K562 (cell line): ENCODE data around the gene ERF. TPM values are rescaled to one million over a fixed set of nuclear protein-coding genes. Genes with fewer than 3 reads are reported as not detected.

Experiments
- ARID1B ChIP-seq: fragments of 450-650 bp; IDR thresholded peaks from 2 replicates; pipeline ENCODE4 v1.6.1; 2016; ENCODE audit warnings: antibody characterized with exemption, mild to moderate bottlenecking, inconsistent platforms
- ARID2 ChIP-seq: fragments of 450-650 bp; IDR thresholded peaks from 2 replicates; pipeline ENCODE4 v1.6.1; 2017; ENCODE audit warnings: antibody characterized with exemption, mild to moderate bottlenecking
- BMI1 ChIP-seq: fragments of 150-350 bp; IDR thresholded peaks from 2 replicates; pipeline ENCODE4 v1.6.1; 2014; ENCODE audit warnings: low read length
- CBX3 ChIP-seq, 2 experiments: IDR thresholded peaks; 1 replicate in 1 of 2; 2 replicates in 1 of 2; pipeline ENCODE4 v1.6.1; 2012; ENCODE audit warnings: inconsistent platforms in 2 of 2, low read length in 2 of 2, borderline replicate concordance in 1 of 2, control low read depth in 1 of 2
- EGR1 ChIP-seq: fragments of 450-650 bp; conservative IDR thresholded peaks from 2 replicates; pipeline ENCODE4 v1.6.1; 2017; ENCODE audit warnings: mild to moderate bottlenecking
- EHMT2 ChIP-seq: fragments of 450-650 bp; IDR thresholded peaks from 2 replicates; pipeline ENCODE4 v1.6.1; 2018; ENCODE audit warnings: antibody characterized with exemption
- GABPB1 ChIP-seq: sonication (generic); formaldehyde crosslinking; IDR thresholded peaks from 2 replicates; pipeline ENCODE4 v1.8.0; 2022; ENCODE audit warnings: mild to moderate bottlenecking, missing genetic modification reagents
- GTF2E2 ChIP-seq: fragments of 200-800 bp; sonication (Bioruptor generic); IDR thresholded peaks from 2 replicates; pipeline ENCODE4 v1.6.1; 2016; ENCODE audit warnings: missing genetic modification characterization, missing compliant biosample characterization
- MAZ ChIP-seq, 2 experiments: fragments of 450-650 bp in 1 of 2; sonication (generic) in 1 of 2; formaldehyde crosslinking; IDR thresholded peaks in 1 of 2; conservative IDR thresholded peaks in 1 of 2; 2 replicates each; pipeline versions ENCODE4 v1.4.0 to v1.5.0; 2020; ENCODE audit warnings: mild to moderate bottlenecking in 1 of 2, missing genetic modification reagents in 1 of 2
- MEIS2 ChIP-seq: fragments of 450-650 bp; IDR thresholded peaks from 2 replicates; pipeline ENCODE4 v1.6.1; 2014; ENCODE audit warnings: mild to moderate bottlenecking; ENCODE audit not compliant: partially characterized antibody
- NR2C2 ChIP-seq, 2 experiments: fragments of 200-800 bp in 1 of 2; sonication (Bioruptor generic) in 1 of 2; sonication (generic) in 1 of 2; formaldehyde crosslinking in 1 of 2; IDR thresholded peaks; 2 replicates each; pipeline versions ENCODE4 v1.6.1 to v1.8.0; 2016 to 2022; ENCODE audit warnings: mild to moderate bottlenecking in 1 of 2, missing compliant biosample characterization in 1 of 2, missing genetic modification characterization in 1 of 2, missing genetic modification reagents in 1 of 2
- PHF8 ChIP-seq: fragments of 200-600 bp; sonication (generic); IDR thresholded peaks from 2 replicates; pipeline ENCODE4 v1.6.1; 2012; ENCODE audit warnings: mixed run types, mild to moderate bottlenecking, inconsistent platforms, low read length, moderate library complexity, borderline replicate concordance
- RNF2 ChIP-seq: sonication (generic); IDR thresholded peaks from 2 replicates; pipeline ENCODE4 v1.6.1; 2016
- SAFB ChIP-seq: fragments of 200-400 bp; formaldehyde crosslinking; IDR thresholded peaks from 2 replicates; pipeline ENCODE4 v1.6.1; 2017; ENCODE audit warnings: low read depth, low read length, borderline replicate concordance
- SMARCE1 ChIP-seq: fragments of 450-650 bp; IDR thresholded peaks from 2 replicates; pipeline ENCODE4 v1.7.1; 2016; ENCODE audit warnings: mild to moderate bottlenecking
- SP1 ChIP-seq: sonication (generic); formaldehyde crosslinking; IDR thresholded peaks from 2 replicates; pipeline ENCODE4 v1.8.1; 2022; ENCODE audit warnings: mild to moderate bottlenecking, missing genetic modification reagents
- TRIM24 ChIP-seq, 2 experiments: fragments of 450-650 bp; IDR thresholded peaks; 2 replicates each; pipeline ENCODE4 v1.6.1; 2016
- ZBTB33 ChIP-seq: sonication (generic); formaldehyde crosslinking; IDR thresholded peaks from 2 replicates; pipeline ENCODE4 v1.8.1; 2023; ENCODE audit warnings: mild to moderate bottlenecking, missing genetic modification reagents
- polyA plus RNA-seq, 8 experiments: library from polyadenylated mRNA; depleted of rRNA in 4 of 8; stranded (reverse) in 5 of 8; unstranded in 3 of 8; fragments of >200 nt; fragmentation: Nextera tagmentation in 2 of 8; fragmentation: Illumina TruSeq in 1 of 8; extraction: Ambion mirVana in 2 of 8; extraction: Trizol in 1 of 8; gene quantifications; 2 replicates each; pipeline versions ENCODE4 v1.2.1 to v1.2.3, GENCODE V29; 2011 to 2014; ENCODE audit warnings: inconsistent platforms in 1 of 8, missing spikeins in 1 of 8
- total RNA-seq, 7 experiments: library from RNA; depleted of rRNA in 6 of 7; stranded (reverse); fragments of >200 nt in 6 of 7; fragmentation: Illumina TruSeq in 2 of 7; extraction: Trizol in 2 of 7; gene quantifications; 2 replicates each; pipeline versions ENCODE4 v1.2.1 to v1.2.3, GENCODE V29; 2011 to 2021; ENCODE audit warnings: low replicate concordance in 1 of 7
- TF ChIP-seq, protein P1 (sequence below): fragments of 450-650 bp; IDR thresholded peaks from 2 replicates; pipeline ENCODE4 v1.6.1; 2016; ENCODE audit warnings: mild to moderate bottlenecking
- TF ChIP-seq, protein P2 (sequence below), 2 experiments: IDR thresholded peaks in 1 of 2; conservative IDR thresholded peaks in 1 of 2; 2 replicates each; pipeline ENCODE4 v1.6.1; 2016; ENCODE audit warnings: low read depth in 2 of 2, mild to moderate bottlenecking in 1 of 2, missing compliant biosample characterization in 1 of 2, missing genetic modification characterization in 1 of 2, moderate library complexity in 1 of 2

The ERF gene
- total and polyA plus RNA-seq, 9 of the 15 experiments (the other 6 are each of a cell fraction or from before 2014, with no cell fraction given), result 0.03 to 75.4 (median 27.0) TPM

- TF ChIP-seq, protein P1, sequence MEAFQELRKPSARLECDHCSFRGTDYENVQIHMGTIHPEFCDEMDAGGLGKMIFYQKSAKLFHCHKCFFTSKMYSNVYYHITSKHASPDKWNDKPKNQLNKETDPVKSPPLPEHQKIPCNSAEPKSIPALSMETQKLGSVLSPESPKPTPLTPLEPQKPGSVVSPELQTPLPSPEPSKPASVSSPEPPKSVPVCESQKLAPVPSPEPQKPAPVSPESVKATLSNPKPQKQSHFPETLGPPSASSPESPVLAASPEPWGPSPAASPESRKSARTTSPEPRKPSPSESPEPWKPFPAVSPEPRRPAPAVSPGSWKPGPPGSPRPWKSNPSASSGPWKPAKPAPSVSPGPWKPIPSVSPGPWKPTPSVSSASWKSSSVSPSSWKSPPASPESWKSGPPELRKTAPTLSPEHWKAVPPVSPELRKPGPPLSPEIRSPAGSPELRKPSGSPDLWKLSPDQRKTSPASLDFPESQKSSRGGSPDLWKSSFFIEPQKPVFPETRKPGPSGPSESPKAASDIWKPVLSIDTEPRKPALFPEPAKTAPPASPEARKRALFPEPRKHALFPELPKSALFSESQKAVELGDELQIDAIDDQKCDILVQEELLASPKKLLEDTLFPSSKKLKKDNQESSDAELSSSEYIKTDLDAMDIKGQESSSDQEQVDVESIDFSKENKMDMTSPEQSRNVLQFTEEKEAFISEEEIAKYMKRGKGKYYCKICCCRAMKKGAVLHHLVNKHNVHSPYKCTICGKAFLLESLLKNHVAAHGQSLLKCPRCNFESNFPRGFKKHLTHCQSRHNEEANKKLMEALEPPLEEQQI, result no peak
- TF ChIP-seq BMI1, result no peak
- no peak for TF ChIP-seq CBX3 (IDR thresholded peaks at IDR 0.05; ENCODE audit: borderline replicate concordance in 1 of 2, low read length in 2 of 2)
- no peak for TF ChIP-seq ZBTB33
- TF ChIP-seq, protein P2, sequence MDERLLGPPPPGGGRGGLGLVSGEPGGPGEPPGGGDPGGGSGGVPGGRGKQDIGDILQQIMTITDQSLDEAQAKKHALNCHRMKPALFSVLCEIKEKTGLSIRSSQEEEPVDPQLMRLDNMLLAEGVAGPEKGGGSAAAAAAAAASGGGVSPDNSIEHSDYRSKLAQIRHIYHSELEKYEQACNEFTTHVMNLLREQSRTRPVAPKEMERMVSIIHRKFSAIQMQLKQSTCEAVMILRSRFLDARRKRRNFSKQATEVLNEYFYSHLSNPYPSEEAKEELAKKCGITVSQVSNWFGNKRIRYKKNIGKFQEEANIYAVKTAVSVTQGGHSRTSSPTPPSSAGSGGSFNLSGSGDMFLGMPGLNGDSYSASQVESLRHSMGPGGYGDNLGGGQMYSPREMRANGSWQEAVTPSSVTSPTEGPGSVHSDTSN (CRISPR knock-in tag; IDR thresholded peaks at IDR 0.05; ENCODE audit: low read depth), result no peak
- TF ChIP-seq, protein P2 (tag; conservative IDR thresholded peaks at IDR 0.05; ENCODE audit: low read depth), result peak; percentile 76
- TF ChIP-seq ARID2, result 0 out of 2 replicates have a peak, but pooled peaks have one; percentile 6
- 0 out of 2 replicates have a peak, but pooled peaks have one; percentile 31 for TF ChIP-seq EHMT2
- peak; percentile 51 for TF ChIP-seq ARID1B
- TF ChIP-seq GTF2E2 (tag), result no peak; the same call in 1 of the 2 replicates
- TF ChIP-seq MEIS2, result peak; percentile 88
- no peak for TF ChIP-seq RNF2
- TF ChIP-seq PHF8, result peak; percentile 43; the same call in 1 of the 2 replicates
- TF ChIP-seq SP1, result peak; percentile 44; the same call in 1 of the 2 replicates
- no peak for TF ChIP-seq NR2C2 (CRISPR knock-in tag; IDR thresholded peaks at IDR 0.05)
- peak; percentile 81 for TF ChIP-seq NR2C2 (tag; IDR thresholded peaks at IDR 0.05)
- TF ChIP-seq SMARCE1, result peak; percentile 74
- TF ChIP-seq MAZ (CRISPR knock-in tag; conservative IDR thresholded peaks at IDR 0.05 in 1 of 2, IDR thresholded peaks at IDR 0.05 in 1 of 2), result peak; percentile 28 to 52
- peak; percentile 92 for TF ChIP-seq SAFB
- TF ChIP-seq EGR1, result peak; percentile 82
- peak; percentile 27; the same call in 1 of the 2 replicates for TF ChIP-seq GABPB1 (CRISPR knock-in tag)
- TF ChIP-seq TRIM24 (IDR thresholded peaks at IDR 0.05), result 0 out of 4 replicates have a peak, but pooled peaks of 1 of the 2 experiments have one; percentile 35
Observed at GRCh38 chr19:42283188-42284065, 28.5 kb upstream of the ERF start (continued).
